Kidney epithelial cell (primary cell): ENCODE results near the gene MOG. TPM values are rescaled to one million over a fixed set of nuclear protein-coding genes. Genes with fewer than 3 reads are reported as not detected.
"Not testable (repeated sequence)": the region's sequence is repeated elsewhere in the genome, so short reads cannot be mapped to it uniquely, and the experiment has no call there.

Experiments
- DNase-seq: peaks from one replicate; pipeline ENCODE4 v3.0.0-alpha.2; 2010; ENCODE audit warnings: low read depth
- H3K27me3 ChIP-seq: 2 replicates; pipeline ENCODE4 v1.6.0; 2011; ENCODE audit warnings: low read length; ENCODE audit not compliant: control insufficient read depth, insufficient read depth
- H3K36me3 ChIP-seq: 2 replicates; pipeline ENCODE4 v1.5.1; 2011; ENCODE audit warnings: low read length; ENCODE audit not compliant: control insufficient read depth, insufficient read depth
- H3K4me3 ChIP-seq: 2 replicates; pipeline ENCODE4 v1.5.1; 2011; ENCODE audit warnings: low read depth, mild to moderate bottlenecking, control low read depth, low read length
- total RNA-seq: library from RNA; depleted of rRNA; stranded (reverse); fragments of >200 nt; gene quantifications from 2 replicates; pipeline ENCODE4 v1.2.3, GENCODE V29; 2015
- TF ChIP-seq, protein P1 (sequence below): IDR thresholded peaks from 2 replicates; pipeline ENCODE4 v1.5.1; 2011; ENCODE audit warnings: mild to moderate bottlenecking, moderate library complexity, low read length, control low read depth, inconsistent platforms; ENCODE audit not compliant: insufficient read depth, poor library complexity, severe bottlenecking

The MOG gene
- total RNA-seq, 1 donor from 2014 or later: not detected

GRCh38 chr6:29667158-29667557 lies 10.3 kb downstream of the MOG start:
- no peak for DNase-seq
- H3K27me3 ChIP-seq: peaks cover 5% of the 10 kb centered on the region
- TF ChIP-seq, protein P1, sequence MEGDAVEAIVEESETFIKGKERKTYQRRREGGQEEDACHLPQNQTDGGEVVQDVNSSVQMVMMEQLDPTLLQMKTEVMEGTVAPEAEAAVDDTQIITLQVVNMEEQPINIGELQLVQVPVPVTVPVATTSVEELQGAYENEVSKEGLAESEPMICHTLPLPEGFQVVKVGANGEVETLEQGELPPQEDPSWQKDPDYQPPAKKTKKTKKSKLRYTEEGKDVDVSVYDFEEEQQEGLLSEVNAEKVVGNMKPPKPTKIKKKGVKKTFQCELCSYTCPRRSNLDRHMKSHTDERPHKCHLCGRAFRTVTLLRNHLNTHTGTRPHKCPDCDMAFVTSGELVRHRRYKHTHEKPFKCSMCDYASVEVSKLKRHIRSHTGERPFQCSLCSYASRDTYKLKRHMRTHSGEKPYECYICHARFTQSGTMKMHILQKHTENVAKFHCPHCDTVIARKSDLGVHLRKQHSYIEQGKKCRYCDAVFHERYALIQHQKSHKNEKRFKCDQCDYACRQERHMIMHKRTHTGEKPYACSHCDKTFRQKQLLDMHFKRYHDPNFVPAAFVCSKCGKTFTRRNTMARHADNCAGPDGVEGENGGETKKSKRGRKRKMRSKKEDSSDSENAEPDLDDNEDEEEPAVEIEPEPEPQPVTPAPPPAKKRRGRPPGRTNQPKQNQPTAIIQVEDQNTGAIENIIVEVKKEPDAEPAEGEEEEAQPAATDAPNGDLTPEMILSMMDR: no peak
- H3K36me3 ChIP-seq: no peaks in the 10 kb centered on the region
- no peak overlapping the region for H3K4me3 ChIP-seq

- peaks cover 5% of the 10 kb centered on the region for H3K27me3 ChIP-seq
- TF ChIP-seq, protein P1: no peak
- no peak for DNase-seq
- H3K36me3 ChIP-seq: no peaks in the 10 kb centered on the region
- no peak overlapping the region for H3K4me3 ChIP-seq
Measured at GRCh38 chr6:29671026-29671425, 14.1 kb downstream of the MOG start.

GRCh38 chr6:29672116-29672515 lies 15.2 kb downstream of the MOG start:
- H3K36me3 ChIP-seq, DNase-seq, H3K4me3 ChIP-seq, H3K27me3 ChIP-seq: not testable (repeated sequence)

GRCh38 chr6:29673161-29673560 lies 16.3 kb downstream of the MOG start:
- H3K27me3 ChIP-seq: peaks cover 5% of the 10 kb centered on the region
- H3K36me3 ChIP-seq: no peaks in the 10 kb centered on the region
- TF ChIP-seq, protein P1: no peak
- DNase-seq: no peak
- no peak overlapping the region for H3K4me3 ChIP-seq

DNA sequence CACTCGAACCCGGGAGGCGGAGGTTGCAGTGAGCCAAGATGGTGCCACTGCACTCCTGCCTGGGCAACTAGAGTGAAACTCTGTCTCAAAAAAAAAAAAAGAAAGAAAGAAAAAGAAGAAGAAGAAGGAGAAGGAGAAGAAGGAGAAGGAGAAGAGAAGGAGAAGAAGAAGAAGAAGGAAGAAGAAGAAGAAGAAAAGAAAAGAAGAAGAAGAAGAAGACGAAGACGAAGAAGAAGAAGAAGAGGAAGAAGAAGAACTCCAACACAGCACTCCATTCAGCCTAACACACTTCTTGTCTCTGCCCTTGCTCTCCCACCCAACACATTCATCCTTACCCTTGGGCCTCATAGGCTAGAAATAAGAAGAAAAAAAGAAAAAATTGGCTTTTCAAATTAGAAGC lies 17.1 kb downstream of the MOG start:
- Histone ChIP-seq H3K4me3 (no peak overlapping the region), H3K27me3 (peaks cover 5% of the 10 kb centered on the region), H3K36me3 (no peaks in the 10 kb centered on the region)
- no peak for DNase-seq
- TF ChIP-seq, protein P1: no peak

GRCh38 chr6:29675561-29675960 lies 18.7 kb downstream of the MOG start:
- Histone ChIP-seq H3K27me3 (peaks cover 2% of the 10 kb centered on the region), H3K36me3 (no peaks in the 10 kb centered on the region), H3K4me3 (no peak overlapping the region)
- no peak for DNase-seq
- TF ChIP-seq, protein P1: no peak
